ENCODE measurements around the gene JOSD1. TPM values are rescaled to one million over a fixed set of nuclear protein-coding genes. Genes with fewer than 3 reads are reported as not detected.

The JOSD1 gene
- total RNA-seq, 1 donor from 2014 or later = 69.6 TPM

Other genes with a start within 250 kb of the JOSD1 start
- gene KCNJ4, start 245.7 kb downstream of the JOSD1 start, total RNA-seq = not detected in 2 replicates
- gene KDELR3, start 232.8 kb downstream of the JOSD1 start, total RNA-seq = 32.9 and 40.8 TPM in 2 replicates
- gene DDX17, start 194.6 kb downstream of the JOSD1 start, total RNA-seq = 316 and 468 TPM in 2 replicates
- 0.63 and 0.90 TPM in 2 replicates for gene DMC1, start 130.8 kb downstream of the JOSD1 start, total RNA-seq
- 0.26 and 0.38 TPM in 2 replicates for gene FAM227A, start 44.6 kb downstream of the JOSD1 start, total RNA-seq
- gene CBY1, start 44.3 kb downstream of the JOSD1 start, total RNA-seq = 17.3 and 18.0 TPM in 2 replicates
- 54.5 and 71.8 TPM in 2 replicates for gene TOMM22, start 19.0 kb downstream of the JOSD1 start, total RNA-seq
- gene GTPBP1, start 5.0 kb upstream of the JOSD1 start, total RNA-seq = 14.4 and 18.8 TPM in 2 replicates
- gene SUN2, start 55.1 kb upstream of the JOSD1 start, total RNA-seq = 108 and 123 TPM in 2 replicates
- 11.8 and 16.2 TPM in 2 replicates for gene DNAL4, start 93.2 kb upstream of the JOSD1 start, total RNA-seq
- 0.13 TPM in 2 replicates for gene NPTXR, start 143.1 kb upstream of the JOSD1 start, total RNA-seq
- gene CBX6, start 171.3 kb upstream of the JOSD1 start, total RNA-seq = 13.4 and 15.7 TPM in 2 replicates